Lower leg skin (tissue), 3 donors: ENCODE results near the gene ZMYM2.

Source experiments
- CTCF ChIP-seq, 3 donors: fragments of 450-650 bp; IDR thresholded peaks; one replicate each; pipeline ENCODE4 v1.5.1; 2016; ENCODE audit warnings: antibody characterized with exemption in 3 of 3, mild to moderate bottlenecking in 3 of 3, moderate library complexity in 2 of 3
- POLR2A ChIP-seq, 2 donors: fragments of 450-650 bp; IDR thresholded peaks; one replicate each; pipeline ENCODE4 v1.6.1; 2016 to 2017; ENCODE audit warnings: antibody characterized with exemption in 2 of 2, mild to moderate bottlenecking in 1 of 2, moderate library complexity in 1 of 2

DNA sequence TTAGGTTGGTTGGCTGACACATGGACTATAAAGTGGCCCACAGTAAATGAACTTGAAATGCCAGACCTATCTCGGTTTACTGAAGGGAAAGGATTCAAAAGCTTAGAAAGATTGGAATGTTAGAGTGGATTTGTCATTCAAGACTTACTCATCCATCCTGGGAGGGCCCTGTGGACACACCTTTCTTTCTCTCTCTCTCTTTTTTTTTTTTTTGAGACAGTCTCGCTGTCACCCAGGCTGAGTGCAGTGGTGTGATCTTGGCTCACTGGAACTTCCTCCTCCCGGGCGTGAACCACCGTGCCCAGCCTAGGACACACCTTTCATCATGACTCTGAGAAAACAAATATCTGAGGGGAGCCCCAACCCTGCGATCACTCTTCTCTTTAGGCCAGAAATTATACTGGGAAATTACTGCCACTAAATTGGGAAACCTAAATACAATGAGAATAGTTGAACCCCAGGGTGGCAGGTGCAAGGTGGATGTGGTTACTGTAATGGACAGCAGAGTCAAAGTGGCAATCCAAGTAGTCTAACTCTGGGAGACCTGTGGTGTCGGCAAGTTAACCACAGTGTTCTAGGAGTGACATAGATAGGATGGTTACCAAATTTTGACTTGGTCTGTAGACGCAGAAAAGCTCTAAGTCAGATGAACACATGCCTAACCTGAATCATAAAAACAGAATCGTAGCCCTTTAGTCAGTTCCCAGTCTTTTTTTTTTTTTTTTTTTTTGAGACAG lies 48.0 kb upstream of the ZMYM2 start:
- TF ChIP-seq CTCF (IDR thresholded peaks at IDR 0.05) (no peak), POLR2A (IDR thresholded peaks at IDR 0.05) (no peak)
